Omental fat pad (tissue), 4 donors: ENCODE results near the gene VAPA. TPM values are rescaled to one million over a fixed set of nuclear protein-coding genes. Genes with fewer than 3 reads are reported as not detected.

Source experiments
- ATAC-seq: fragments of 150-250 bp; one replicate; pipeline ENCODE4 v1.9.1; 2016; ENCODE audit warnings: mild to moderate bottlenecking, moderate library complexity; ENCODE audit not compliant: low FRiP score
- DNase-seq: peaks from one replicate; pipeline ENCODE4 v3.0.0-alpha.2; 2019; ENCODE audit warnings: low spot score
- CTCF ChIP-seq, 3 donors: fragments of 450-650 bp; IDR thresholded peaks; one replicate each; pipeline ENCODE4 v1.5.1; 2016 to 2017; ENCODE audit warnings: antibody characterized with exemption in 3 of 3, mild to moderate bottlenecking in 3 of 3, moderate library complexity in 2 of 3
- total RNA-seq, 4 donors: library from RNA; depleted of rRNA; stranded (reverse); fragments of >200 nt; gene quantifications; one replicate each; pipeline ENCODE4 v1.1.0, GENCODE V29; 2016

The VAPA gene
- total RNA-seq, 4 donors from 2014 or later = 173 to 345 (median 246) TPM

GRCh38 chr18:9986156-9986930 is 72.5 kb downstream of the VAPA start:
- DNase-seq = no peak
- ATAC-seq = no peak
- TF ChIP-seq CTCF (IDR thresholded peaks at IDR 0.05) = no peak

GRCh38 chr18:9987345-9987744 is 73.5 kb downstream of the VAPA start:
- no peak for TF ChIP-seq CTCF (IDR thresholded peaks at IDR 0.05)
- ATAC-seq = no peak
- DNase-seq = no peak

GRCh38 chr18:9987931-9988330 is 74.1 kb downstream of the VAPA start:
- ATAC-seq = no peak
- no peak for TF ChIP-seq CTCF (IDR thresholded peaks at IDR 0.05)
- no peak for DNase-seq

- no peak for TF ChIP-seq CTCF (IDR thresholded peaks at IDR 0.05)
- DNase-seq (no peak), ATAC-seq (no peak)
Measured at GRCh38 chr18:9988665-9989064, 74.8 kb downstream of the VAPA start.

- no peak for TF ChIP-seq CTCF (IDR thresholded peaks at IDR 0.05)
- no peak for ATAC-seq
- no peak for DNase-seq
Measured at GRCh38 chr18:9989481-9989880, 75.7 kb downstream of the VAPA start.

- no peak for DNase-seq
- no peak for TF ChIP-seq CTCF (IDR thresholded peaks at IDR 0.05)
- ATAC-seq = no peak
Measured at GRCh38 chr18:9991011-9992000, 77.5 kb downstream of the VAPA start.
